Neural progenitor cell (in vitro differentiated cells): ENCODE measurements around the gene KCTD10. TPM values are rescaled to one million over a fixed set of nuclear protein-coding genes. Genes with fewer than 3 reads are reported as not detected.

Experiments used
- DNase-seq: peaks from one replicate; pipeline ENCODE4 v3.0.0-alpha.2; 2016; ENCODE audit warnings: low spot score
- H2AFZ ChIP-seq: fragments of 200-600 bp; sonication (generic); replicated peaks from 2 replicates; pipeline ENCODE4 v1.6.1; 2016; ENCODE audit warnings: antibody characterized with exemption
- H3F3A ChIP-seq: fragments of 200-600 bp; sonication (generic); 2 replicates; pipeline ENCODE4 v1.6.1; 2016; ENCODE audit warnings: antibody characterized with exemption, low read depth
- H3K27ac ChIP-seq: fragments of 200-600 bp; sonication (generic); 2 replicates; pipeline ENCODE4 v1.5.1; 2016; ENCODE audit warnings: mild to moderate bottlenecking
- H3K27me3 ChIP-seq: fragments of 200-600 bp; sonication (generic); 2 replicates; pipeline ENCODE4 v1.6.1; 2016; ENCODE audit warnings: mild to moderate bottlenecking, moderate library complexity
- H3K36me3 ChIP-seq: fragments of 200-600 bp; sonication (generic); 2 replicates; pipeline ENCODE4 v1.5.1; 2016
- H3K4me1 ChIP-seq: fragments of 200-600 bp; sonication (generic); 2 replicates; pipeline ENCODE4 v1.6.1; 2016; ENCODE audit warnings: mixed run types
- H3K4me2 ChIP-seq: fragments of 200-600 bp; sonication (generic); 2 replicates; pipeline ENCODE4 v1.6.1; 2016
- H3K4me3 ChIP-seq: fragments of 200-600 bp; sonication (generic); 2 replicates; pipeline ENCODE4 v1.5.1; 2016
- H3K79me2 ChIP-seq: fragments of 200-600 bp; sonication (generic); 2 replicates; pipeline ENCODE4 v1.6.1; 2016; ENCODE audit warnings: low read depth
- H3K9ac ChIP-seq: fragments of 200-600 bp; sonication (generic); 2 replicates; pipeline ENCODE4 v1.6.1; 2016
- H3K9me3 ChIP-seq: fragments of 200-600 bp; sonication (generic); 2 replicates; pipeline ENCODE4 v1.5.1; 2016; ENCODE audit warnings: low read depth
- H4K20me1 ChIP-seq: fragments of 200-600 bp; sonication (generic); 2 replicates; pipeline ENCODE4 v1.6.1; 2016; ENCODE audit warnings: low read depth
- H3K27ac Mint-ChIP-seq: 3 replicates; pipeline ENCODE4 v1.8.0; 2021; ENCODE audit warnings: mixed read lengths
- H3K27me3 Mint-ChIP-seq: 2 replicates; pipeline ENCODE4 v1.8.0; 2022; ENCODE audit warnings: low read depth, mild to moderate bottlenecking, inconsistent platforms, moderate library complexity, mixed read lengths; ENCODE audit not compliant: insufficient read depth
- H3K36me3 Mint-ChIP-seq: 3 replicates; pipeline ENCODE4 v1.8.0; 2021; ENCODE audit warnings: mixed read lengths
- H3K4me1 Mint-ChIP-seq: 3 replicates; pipeline ENCODE4 v1.8.0; 2021; ENCODE audit warnings: mixed read lengths
- H3K4me3 Mint-ChIP-seq: 3 replicates; pipeline ENCODE4 v1.8.0; 2021; ENCODE audit warnings: mild to moderate bottlenecking, moderate library complexity, mixed read lengths
- H3K9me3 Mint-ChIP-seq: 3 replicates; pipeline ENCODE4 v1.8.0; 2020; ENCODE audit warnings: mixed read lengths
- CTCF ChIP-seq: fragments of 200-600 bp; sonication (generic); IDR thresholded peaks from 2 replicates; pipeline ENCODE4 v1.5.1; 2017; ENCODE audit warnings: antibody characterized with exemption, mild to moderate bottlenecking
- EZH2 ChIP-seq: fragments of 200-600 bp; sonication (generic); IDR thresholded peaks from 2 replicates; pipeline ENCODE4 v1.6.1; 2017; ENCODE audit warnings: antibody characterized with exemption, mild to moderate bottlenecking, moderate library complexity
- EZH2phosphoT487 ChIP-seq: fragments of 200-600 bp; sonication (generic); IDR thresholded peaks from 2 replicates; pipeline ENCODE4 v1.6.1; 2017; ENCODE audit warnings: antibody characterized with exemption
- total RNA-seq: library from RNA; depleted of rRNA; stranded (reverse); fragments of >200 nt; gene quantifications from 2 replicates; pipeline ENCODE4 v1.2.3, GENCODE V29; 2015; ENCODE audit warnings: low replicate concordance

Gene KCTD10
- total RNA-seq, 1 donor from 2014 or later = 57.5 TPM

DNA sequence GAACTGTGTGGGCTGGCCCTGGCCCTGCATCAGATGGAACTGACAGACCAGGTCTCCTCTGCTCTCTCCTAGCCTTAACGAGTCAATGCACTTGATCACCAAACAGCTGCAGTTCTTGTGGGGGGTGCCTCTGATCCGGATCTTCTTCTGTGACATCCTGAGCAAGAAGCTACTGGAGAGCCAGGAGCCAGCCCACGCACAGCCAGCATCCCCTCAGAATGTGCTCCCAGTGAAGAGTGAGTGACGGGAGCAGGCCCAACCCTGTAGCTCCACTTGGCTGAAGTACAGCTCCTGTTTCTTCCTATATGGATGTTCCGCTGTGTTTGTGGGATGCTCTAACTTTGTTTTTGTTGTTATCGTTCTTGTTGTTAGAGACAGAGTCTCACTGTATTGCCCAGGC, 24.2 kb upstream of the KCTD10 start:
- Histone ChIP-seq H3K36me3 (no peaks in the 10 kb centered on the region), H4K20me1 (no peaks in the 10 kb centered on the region), H3K9me3 (no peaks in the 10 kb centered on the region), H3K9ac (no peak overlapping the region), H3F3A (no peaks in the 10 kb centered on the region), H3K4me3 (no peak overlapping the region), H3K27me3 (no peaks in the 10 kb centered on the region), H3K27ac (no peak overlapping the region), H2AFZ (no peak overlapping the region), H3K4me1 (no peaks in the 10 kb centered on the region), H3K79me2 (no peaks in the 10 kb centered on the region), H3K4me2 (no peak overlapping the region)
- Mint-ChIP-seq H3K36me3 (peaks cover 29% of the 10 kb centered on the region), H3K4me3 (no peak overlapping the region), H3K4me1 (no peaks in the 10 kb centered on the region), H3K27me3 (no peaks in the 10 kb centered on the region), H3K27ac (no peak overlapping the region), H3K9me3 (no peaks in the 10 kb centered on the region)
- DNase-seq = no peak
- no peak for TF ChIP-seq EZH2phosphoT487
- TF ChIP-seq CTCF = no peak
- no peak for TF ChIP-seq EZH2

DNA sequence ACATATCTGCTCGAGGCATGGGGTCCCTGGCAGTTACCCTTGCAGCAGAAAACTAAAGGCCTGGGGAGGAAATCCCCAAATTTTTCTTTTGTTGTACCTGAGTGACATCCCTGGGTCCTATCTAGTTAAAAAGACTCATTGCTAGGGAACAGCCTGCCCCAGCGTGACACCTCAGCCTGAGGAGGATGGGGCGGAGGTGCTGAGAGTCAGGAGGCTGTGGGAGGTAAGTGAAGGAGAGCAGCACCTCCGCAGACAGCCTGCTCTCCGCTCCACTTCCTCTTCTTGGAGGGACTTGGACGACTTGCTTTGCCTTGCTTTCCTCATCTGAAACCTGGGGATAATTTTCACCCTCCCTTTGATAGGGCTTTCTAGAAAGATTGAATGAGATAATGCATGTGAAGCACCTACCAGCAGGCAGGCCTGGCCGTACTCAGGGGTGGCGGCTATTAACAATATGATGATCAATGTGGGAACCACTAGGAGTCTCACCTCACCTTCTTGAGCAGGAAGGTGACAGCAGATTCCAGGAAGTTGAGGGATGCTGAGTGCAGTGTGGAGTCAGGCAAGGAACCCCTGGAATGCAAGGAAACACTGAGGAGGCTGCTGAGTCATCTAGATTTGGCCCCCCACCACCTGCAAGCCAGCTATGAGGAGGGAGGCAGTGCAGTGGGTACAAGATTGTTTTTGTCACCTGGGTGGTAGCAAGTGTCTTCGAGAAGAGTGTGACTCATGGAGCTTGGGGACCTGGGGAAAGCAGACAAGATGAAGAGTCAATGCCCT, 23.5 kb upstream of the KCTD10 start:
- no peaks in the 10 kb centered on the region for H3K9me3 ChIP-seq
- H3K4me2 ChIP-seq = no peak overlapping the region
- no peaks in the 10 kb centered on the region for H3K4me1 Mint-ChIP-seq
- DNase-seq = no peak
- no peaks in the 10 kb centered on the region for H3K9me3 Mint-ChIP-seq
- no peaks in the 10 kb centered on the region for H4K20me1 ChIP-seq
- no peaks in the 10 kb centered on the region for H3K36me3 ChIP-seq
- no peaks in the 10 kb centered on the region for H3F3A ChIP-seq
- no peak overlapping the region for H3K27ac Mint-ChIP-seq
- H3K27ac ChIP-seq = no peak overlapping the region
- H3K4me3 ChIP-seq = no peak overlapping the region
- H2AFZ ChIP-seq = no peak overlapping the region
- H3K79me2 ChIP-seq = no peaks in the 10 kb centered on the region
- peaks cover 31% of the 10 kb centered on the region for H3K36me3 Mint-ChIP-seq
- H3K27me3 ChIP-seq = no peaks in the 10 kb centered on the region
- no peak overlapping the region for H3K9ac ChIP-seq
- no peaks in the 10 kb centered on the region for H3K4me1 ChIP-seq
- no peak overlapping the region for H3K4me3 Mint-ChIP-seq
- no peak for TF ChIP-seq CTCF
- TF ChIP-seq EZH2 = no peak
- TF ChIP-seq EZH2phosphoT487 = no peak
- no peaks in the 10 kb centered on the region for H3K27me3 Mint-ChIP-seq

DNA sequence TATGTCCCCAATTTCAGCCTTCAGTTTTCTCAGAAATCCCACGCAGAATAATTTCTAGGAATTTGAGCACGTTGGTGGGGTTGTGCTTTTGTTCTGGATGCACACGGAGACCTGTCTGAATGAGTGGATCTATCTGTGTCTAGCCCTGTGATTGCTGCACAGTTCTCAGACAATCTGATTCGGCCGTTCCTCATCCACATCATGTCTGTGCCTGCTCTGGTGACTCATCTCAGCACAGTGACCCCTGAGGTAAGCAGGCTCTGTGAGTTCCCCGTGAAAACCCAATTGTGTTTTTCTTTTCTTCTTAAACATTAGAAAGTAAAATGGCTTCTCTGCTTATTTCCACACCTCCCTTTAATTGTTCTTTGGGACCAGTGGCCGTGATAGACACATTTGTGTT, 20.6 kb upstream of the KCTD10 start:
- TF ChIP-seq CTCF (no peak), EZH2phosphoT487 (no peak), EZH2 (no peak)
- Histone ChIP-seq H3K4me1 (no peaks in the 10 kb centered on the region), H3K9me3 (no peaks in the 10 kb centered on the region), H3K27me3 (no peaks in the 10 kb centered on the region), H3K79me2 (no peaks in the 10 kb centered on the region), H3K9ac (no peak overlapping the region), H3K4me3 (no peak overlapping the region), H3F3A (no peaks in the 10 kb centered on the region), H3K4me2 (no peak overlapping the region), H3K36me3 (no peaks in the 10 kb centered on the region), H3K27ac (no peak overlapping the region), H4K20me1 (no peaks in the 10 kb centered on the region), H2AFZ (no peak overlapping the region)
- H3K9me3 Mint-ChIP-seq = no peaks in the 10 kb centered on the region
- H3K4me3 Mint-ChIP-seq = no peak overlapping the region
- no peaks in the 10 kb centered on the region for H3K4me1 Mint-ChIP-seq
- no peak for DNase-seq
- no peak overlapping the region for H3K27ac Mint-ChIP-seq
- peaks cover 34% of the 10 kb centered on the region for H3K36me3 Mint-ChIP-seq
- no peaks in the 10 kb centered on the region for H3K27me3 Mint-ChIP-seq
